BLaER1 (cell line): ENCODE results near the gene AFMID.
"Not testable (repeated sequence)": the region's sequence is repeated elsewhere in the genome, so short reads cannot be mapped to it uniquely, and the experiment has no call there.

ENCODE experiments used
- H3K27ac ChIP-seq: shearing (Covaris generic); formaldehyde crosslinking; 2 replicates; pipeline ENCODE4 v1.8.1; 2022
- H3K27me3 ChIP-seq: shearing (Covaris generic); formaldehyde crosslinking; 2 replicates; pipeline ENCODE4 v1.8.1; 2022
- H3K36me3 ChIP-seq: shearing (Covaris generic); formaldehyde crosslinking; 2 replicates; pipeline ENCODE4 v1.8.1; 2022
- H3K4me1 ChIP-seq: shearing (Covaris generic); formaldehyde crosslinking; 2 replicates; pipeline ENCODE4 v1.8.1; 2022
- H3K4me2 ChIP-seq: shearing (Covaris generic); formaldehyde crosslinking; 2 replicates; pipeline ENCODE4 v1.8.1; 2022
- H3K4me3 ChIP-seq: shearing (Covaris generic); formaldehyde crosslinking; 2 replicates; pipeline ENCODE4 v1.8.1; 2022
- H3K9ac ChIP-seq: shearing (Covaris generic); formaldehyde crosslinking; 2 replicates; pipeline ENCODE4 v1.8.1; 2022
- H3K9me3 ChIP-seq: shearing (Covaris generic); formaldehyde crosslinking; 2 replicates; pipeline ENCODE4 v1.8.1; 2022
- H4K20me1 ChIP-seq: shearing (Covaris generic); formaldehyde crosslinking; 2 replicates; pipeline ENCODE4 v1.8.1; 2022
- Cebpa-rat ChIP-seq: shearing (Covaris generic); IDR thresholded peaks from 2 replicates; pipeline ENCODE4 v1.8.1; 2022

AFMID gene

GRCh38 chr17:78227455-78227916 lies 40.3 kb downstream of the AFMID start:
- Histone ChIP-seq H3K9ac (no peak overlapping the region), H3K36me3 (peaks cover 36% of the 10 kb centered on the region), H3K27me3 (peaks cover 20% of the 10 kb centered on the region), H3K27ac (no peak overlapping the region), H3K4me1 (peaks cover 60% of the 10 kb centered on the region), H4K20me1 (peaks cover 42% of the 10 kb centered on the region; the same call in 1 of the 2 replicates), H3K4me2 (peak overlapping the region; percentile 53), H3K4me3 (no peak overlapping the region), H3K9me3 (no peaks in the 10 kb centered on the region)
- TF ChIP-seq Cebpa-rat = no peak

GRCh38 chr17:78228176-78228575 lies 41.0 kb downstream of the AFMID start:
- Histone ChIP-seq H3K9ac (no peak overlapping the region), H3K27me3 (peaks cover 27% of the 10 kb centered on the region), H3K27ac (no peak overlapping the region), H3K9me3 (no peaks in the 10 kb centered on the region), H3K4me2 (peak overlapping the region; percentile 25), H3K36me3 (peaks cover 29% of the 10 kb centered on the region), H3K4me3 (no peak overlapping the region), H4K20me1 (peaks cover 38% of the 10 kb centered on the region; the same call in 1 of the 2 replicates), H3K4me1 (peaks cover 67% of the 10 kb centered on the region)
- no peak for TF ChIP-seq Cebpa-rat

- Histone ChIP-seq H3K36me3 (peaks cover 7% of the 10 kb centered on the region), H3K9me3 (no peaks in the 10 kb centered on the region), H4K20me1 (peaks cover 17% of the 10 kb centered on the region; the same call in 1 of the 2 replicates), H3K4me2 (peak overlapping the region; percentile 92), H3K4me1 (peaks cover 88% of the 10 kb centered on the region), H3K4me3 (no peak overlapping the region), H3K9ac (no peak overlapping the region), H3K27me3 (peaks cover 28% of the 10 kb centered on the region), H3K27ac (no peak overlapping the region)
- TF ChIP-seq Cebpa-rat = no peak
Observed at GRCh38 chr17:78230252-78230962, 43.2 kb downstream of the AFMID start.

GRCh38 chr17:78230996-78231935 lies 44.1 kb downstream of the AFMID start, which contains the start of gene TMEM235:
Gene TMEM235, plus strand, starts transcription at chr17:78231631. Its CDS starts 393 bp downstream, at chr17:78232024.
- peak within 1 kb of the TSS; percentile 38; the same call in 1 of the 2 replicates for H3K9ac ChIP-seq

GRCh38 chr17:78231991-78232858 lies 45.1 kb downstream of the AFMID start:
- TF ChIP-seq Cebpa-rat = no peak
- H3K4me2 ChIP-seq = peak overlapping the region; percentile 92

More at GRCh38 chr17:78230996-78231935, 44.1 kb downstream of the AFMID start, which contains the start of gene TMEM235:
- Histone ChIP-seq H3K27ac (no peak within 1 kb of the TSS), H3K4me3 (peak within 1 kb of the TSS; percentile 57), H3K9me3 (no peaks in the 10 kb centered on the region), H3K4me2 (peak within 1 kb of the TSS; percentile 92), H3K36me3 (no peaks in the 10 kb centered on the region), H3K4me1 (peaks cover 85% of the 10 kb centered on the region), H3K27me3 (peaks cover 28% of the 10 kb centered on the region), H4K20me1 (peaks cover 17% of the 10 kb centered on the region; the same call in 1 of the 2 replicates)
- no peak for TF ChIP-seq Cebpa-rat

GRCh38 chr17:78232859-78233173 lies 45.7 kb downstream of the AFMID start:
- TF ChIP-seq Cebpa-rat = no peak
- H3K4me2 ChIP-seq = peak overlapping the region; percentile 92

More at GRCh38 chr17:78231991-78232858, 45.1 kb downstream of the AFMID start:
- Histone ChIP-seq H3K4me1 (peaks cover 85% of the 10 kb centered on the region), H3K9me3 (no peaks in the 10 kb centered on the region), H3K4me3 (peak overlapping the region; percentile 57), H3K27me3 (peaks cover 24% of the 10 kb centered on the region), H4K20me1 (peaks cover 17% of the 10 kb centered on the region; the same call in 1 of the 2 replicates), H3K9ac (peak overlapping the region; percentile 38; the same call in 1 of the 2 replicates), H3K27ac (no peak overlapping the region), H3K36me3 (no peaks in the 10 kb centered on the region)

GRCh38 chr17:78233678-78234077 lies 46.5 kb downstream of the AFMID start:
- Histone ChIP-seq H3K27me3 (peaks cover 24% of the 10 kb centered on the region), H3K4me3 (no peak overlapping the region), H3K36me3 (no peaks in the 10 kb centered on the region)

More at GRCh38 chr17:78232859-78233173, 45.7 kb downstream of the AFMID start:
- Histone ChIP-seq H3K9ac (no peak overlapping the region), H3K4me1 (peaks cover 85% of the 10 kb centered on the region), H3K4me3 (peak overlapping the region; percentile 57; the same call in 1 of the 2 replicates), H3K27me3 (peaks cover 24% of the 10 kb centered on the region), H4K20me1 (peaks cover 17% of the 10 kb centered on the region; the same call in 1 of the 2 replicates), H3K27ac (no peak overlapping the region), H3K36me3 (no peaks in the 10 kb centered on the region), H3K9me3 (no peaks in the 10 kb centered on the region)

GRCh38 chr17:78234261-78234865 lies 47.2 kb downstream of the AFMID start:
- H3K4me3 ChIP-seq = no peak overlapping the region
- H3K9me3 ChIP-seq = no peaks in the 10 kb centered on the region
- H3K27me3 ChIP-seq = peaks cover 24% of the 10 kb centered on the region
- no peak overlapping the region for H3K27ac ChIP-seq
- no peaks in the 10 kb centered on the region for H3K36me3 ChIP-seq
- peaks cover 17% of the 10 kb centered on the region; the same call in 1 of the 2 replicates for H4K20me1 ChIP-seq
- H3K4me1 ChIP-seq = peaks cover 88% of the 10 kb centered on the region
- no peak overlapping the region for H3K9ac ChIP-seq
- TF ChIP-seq Cebpa-rat = no peak
- H3K4me2 ChIP-seq = peak overlapping the region; percentile 62

More at GRCh38 chr17:78233678-78234077, 46.5 kb downstream of the AFMID start:
- TF ChIP-seq Cebpa-rat = no peak
- Histone ChIP-seq H3K9me3 (no peaks in the 10 kb centered on the region), H3K4me2 (peak overlapping the region; percentile 62; the same call in 1 of the 2 replicates), H3K4me1 (peaks cover 85% of the 10 kb centered on the region), H4K20me1 (peaks cover 17% of the 10 kb centered on the region; the same call in 1 of the 2 replicates), H3K27ac (no peak overlapping the region), H3K9ac (no peak overlapping the region)

GRCh38 chr17:78235022-78235421 lies 47.9 kb downstream of the AFMID start:
- H3K4me3 ChIP-seq, H3K9ac ChIP-seq, H3K36me3 ChIP-seq, H3K9me3 ChIP-seq, H3K27ac ChIP-seq: not testable (repeated sequence)
- peak overlapping the region; percentile 62 for H3K4me2 ChIP-seq
- peaks cover 24% of the 10 kb centered on the region for H3K27me3 ChIP-seq
- peaks cover 90% of the 10 kb centered on the region for H3K4me1 ChIP-seq
- H4K20me1 ChIP-seq = peaks cover 17% of the 10 kb centered on the region; the same call in 1 of the 2 replicates
